ENCODE measurements around the gene CRYBG3.

Gene CRYBG3

DNA sequence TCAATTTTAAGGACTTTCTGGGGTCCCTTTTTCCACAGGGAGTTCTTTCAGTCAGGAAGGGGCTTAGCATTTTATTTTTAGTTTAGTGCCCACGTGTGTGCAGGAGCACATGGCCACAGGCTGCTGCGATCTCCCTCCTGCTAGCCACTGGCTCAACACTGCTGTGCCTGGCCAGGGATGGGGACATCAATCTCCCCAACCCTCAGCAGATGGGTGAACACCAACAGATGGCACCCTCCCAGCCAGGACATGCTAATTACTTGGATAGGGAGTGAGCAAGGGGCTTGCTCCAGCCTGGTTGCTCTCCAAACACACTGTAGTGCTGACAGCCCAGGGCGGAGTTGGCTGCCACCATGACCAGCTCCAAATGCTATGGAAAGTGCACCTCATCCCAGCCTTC is 157.8 kb downstream of the CRYBG3 start:
- DNase-seq, result no peak

DNA sequence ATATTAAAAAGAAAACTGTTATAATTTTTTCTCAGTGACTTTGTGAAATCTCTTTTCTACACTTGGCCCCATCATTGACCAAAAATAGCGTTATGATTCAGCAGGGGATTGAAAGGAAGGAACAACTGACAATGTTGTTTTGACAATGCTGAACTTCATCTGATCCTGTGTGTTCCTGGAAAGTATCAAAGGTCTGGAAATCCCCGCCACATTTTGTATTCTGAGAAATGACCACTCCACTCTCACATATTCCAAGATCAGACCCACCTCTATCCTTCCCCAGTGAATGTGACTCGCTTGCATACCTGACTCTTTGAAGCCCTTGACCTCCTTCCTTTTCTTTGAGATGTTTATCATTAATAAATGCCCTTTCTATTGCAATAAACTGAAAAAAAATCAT is 160.1 kb downstream of the CRYBG3 start:
- peak; percentile 57 for DNase-seq

DNA sequence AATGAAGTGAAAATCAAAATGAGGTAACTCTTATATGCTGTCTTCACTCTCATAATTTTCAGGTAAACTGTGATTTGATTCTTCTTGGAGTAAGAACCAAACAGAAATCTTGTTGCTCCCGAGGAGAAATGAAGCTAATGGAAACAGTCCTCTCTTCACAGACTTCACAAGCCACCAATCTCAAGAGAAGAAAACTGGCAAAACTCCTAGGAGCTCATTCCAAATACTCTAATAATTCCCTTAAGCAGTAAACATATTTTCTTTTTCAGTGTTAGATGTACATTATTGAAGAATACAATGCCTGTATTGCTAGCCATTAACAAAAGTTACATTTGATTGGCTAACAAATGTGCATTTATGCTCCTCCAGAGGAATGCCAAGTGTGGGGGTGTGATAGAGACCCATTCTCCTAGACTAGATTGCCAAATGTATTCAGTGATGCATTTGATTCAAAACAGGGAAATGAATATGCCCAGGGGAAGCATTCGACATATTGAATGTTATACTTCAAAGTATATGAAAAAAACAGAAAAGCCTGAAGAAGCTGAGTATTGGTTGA is 162.2 kb downstream of the CRYBG3 start:
- no peak for DNase-seq

DNA sequence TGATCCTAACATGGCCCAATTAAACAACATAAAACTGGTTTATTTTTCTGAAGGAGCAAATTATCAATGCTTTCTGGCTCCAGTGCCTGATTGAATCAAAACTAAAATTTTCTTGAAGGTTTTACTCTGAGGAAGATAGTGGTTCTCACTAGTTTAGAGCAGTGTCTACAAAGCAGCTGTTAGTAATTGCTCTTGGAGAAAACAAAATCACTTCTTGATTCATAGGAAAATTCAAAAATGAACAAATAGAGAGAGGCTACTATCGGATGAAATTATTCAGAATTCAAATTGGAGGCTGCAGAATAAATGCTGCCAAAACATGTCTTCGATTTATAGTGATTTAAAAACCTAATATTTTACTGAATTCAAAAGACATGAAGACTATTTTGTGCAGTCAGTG is 165.5 kb downstream of the CRYBG3 start:
- DNase-seq, result no peak

DNA sequence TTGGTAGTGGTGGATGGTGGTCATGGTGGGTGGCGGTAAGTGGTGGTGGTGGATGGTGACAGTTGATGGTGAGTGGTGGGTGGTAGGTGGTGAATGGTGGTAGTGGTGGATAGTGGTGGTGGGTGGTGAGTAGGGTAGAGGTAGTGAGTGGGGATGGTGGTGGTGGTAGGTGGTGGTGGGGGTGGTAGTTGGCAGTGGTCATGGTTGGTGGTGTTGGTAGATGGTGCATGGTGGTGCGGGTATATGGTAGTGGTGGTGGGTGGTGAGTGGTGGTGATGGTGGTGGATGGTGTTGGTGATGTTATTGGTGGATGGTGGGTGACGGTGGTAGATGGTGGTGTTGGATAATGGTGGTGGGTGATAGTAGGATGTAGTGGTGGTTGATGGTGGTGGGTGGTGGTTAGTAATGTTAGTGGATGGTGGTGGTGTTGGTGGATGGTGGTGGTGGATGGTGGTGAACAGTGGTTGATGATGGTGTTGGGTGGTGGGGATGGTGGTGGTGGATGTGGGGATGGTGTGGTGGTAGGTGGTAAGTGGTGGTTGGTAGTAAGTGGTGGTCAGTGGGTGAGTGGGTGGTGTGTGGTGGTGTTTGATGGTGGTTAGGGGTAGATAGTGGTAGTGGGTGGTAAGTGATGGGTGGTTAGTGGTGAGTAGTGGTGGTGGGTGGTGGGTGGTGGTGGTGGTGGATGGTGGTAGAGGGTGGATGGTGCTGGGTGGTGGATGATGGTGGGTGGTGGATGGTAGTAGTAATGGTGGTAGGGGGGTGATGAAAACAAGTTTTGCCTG is 167.2 kb downstream of the CRYBG3 start:
- no peak for DNase-seq

DNA sequence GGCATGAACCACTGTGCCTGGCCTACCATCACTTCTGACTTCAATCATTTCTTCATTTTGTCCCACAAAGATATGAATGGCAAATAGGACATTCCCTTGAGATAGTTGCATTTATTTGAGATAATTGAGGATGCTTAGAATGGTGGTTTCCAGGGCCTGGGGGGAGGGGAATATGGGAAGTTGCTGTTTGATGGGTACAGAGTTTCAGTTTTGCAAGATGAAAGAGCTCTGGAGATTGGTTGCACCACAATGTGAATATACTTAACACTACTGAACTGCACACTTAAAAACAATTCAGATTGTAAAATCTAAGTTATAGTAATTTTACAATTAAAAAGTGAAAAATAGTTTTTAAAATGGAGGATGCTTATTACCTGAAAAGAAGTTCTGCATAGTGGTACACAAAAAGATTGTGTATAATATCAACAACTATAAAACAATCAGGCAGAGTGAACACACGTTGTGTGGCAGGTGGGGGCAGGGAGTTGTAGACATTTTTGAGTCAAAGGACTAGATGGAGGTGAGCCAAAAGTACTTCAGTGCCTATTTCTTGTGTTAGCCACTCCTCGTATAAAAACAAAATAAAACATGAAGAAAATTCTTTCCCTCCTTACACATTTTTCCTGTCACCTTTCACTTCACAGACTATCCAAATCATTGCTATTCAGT is 168.9 kb downstream of the CRYBG3 start:
- peak; percentile 41 for DNase-seq

DNA sequence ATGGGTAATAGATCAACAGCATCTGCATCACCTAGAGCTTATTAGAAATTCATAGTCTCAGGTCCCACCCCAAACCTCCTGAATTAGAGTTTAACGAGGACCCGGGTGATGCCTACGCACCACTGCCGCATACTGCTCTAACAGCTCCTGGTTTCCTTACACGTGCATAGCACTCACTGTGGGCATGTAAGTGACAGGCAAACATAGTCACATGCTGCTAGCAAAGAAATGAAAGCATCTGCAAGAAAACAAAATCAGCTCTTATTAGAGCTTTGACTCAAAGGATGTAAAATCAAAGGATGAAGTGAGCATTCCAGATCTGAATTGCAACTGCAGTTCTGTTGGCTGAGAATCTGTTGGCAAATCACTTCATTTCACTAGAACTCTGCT is 169.5 kb downstream of the CRYBG3 start:
- DNase-seq, result no peak

DNA sequence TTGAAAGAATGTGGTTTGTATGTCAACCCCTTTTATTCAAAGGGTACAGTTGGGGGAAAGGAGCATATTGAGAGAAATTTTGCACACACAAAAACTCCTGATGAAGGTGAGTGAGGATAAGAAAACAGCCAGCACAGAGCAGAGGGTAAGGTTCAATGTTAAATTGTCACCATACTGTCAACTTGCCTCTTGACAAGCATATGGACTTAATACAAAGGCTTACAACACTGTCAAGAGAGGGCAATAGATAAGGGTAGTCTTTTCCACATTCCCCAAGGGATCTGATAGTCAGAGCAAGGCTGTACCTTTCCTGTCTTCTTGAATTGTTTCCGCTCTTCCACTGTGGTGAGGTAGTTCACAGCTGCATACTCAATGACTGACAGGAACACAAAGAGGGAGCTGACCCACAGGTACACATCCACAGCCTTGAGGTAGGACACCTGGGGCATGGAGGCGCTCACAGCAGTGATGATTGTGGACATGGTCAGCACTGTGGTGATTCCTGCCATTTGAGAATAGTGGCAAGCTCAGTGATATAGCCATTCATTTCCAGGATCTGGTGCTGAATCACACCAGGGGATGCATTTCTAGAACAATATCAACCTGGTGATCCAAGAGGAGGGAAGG is 170.8 kb downstream of the CRYBG3 start:
- no peak for DNase-seq

DNA sequence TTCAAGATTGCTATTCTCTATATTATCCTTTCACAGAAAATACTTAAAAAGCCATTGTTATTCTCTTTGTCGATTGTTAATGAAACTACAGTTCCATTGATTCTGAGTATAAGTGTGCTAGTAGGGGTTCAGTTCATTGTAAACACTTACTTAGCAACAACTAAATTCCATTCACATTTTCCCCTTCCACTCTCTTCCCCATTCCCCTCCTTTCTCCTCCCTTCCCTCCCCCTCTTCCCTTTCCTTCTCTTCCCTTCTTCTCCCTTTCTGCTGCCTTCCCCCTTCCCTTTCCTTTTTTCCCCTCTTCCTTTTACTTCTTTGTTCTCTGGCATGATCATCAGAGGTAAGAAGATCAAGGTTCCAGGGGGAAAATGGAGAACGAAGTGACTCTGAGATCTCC is 171.7 kb downstream of the CRYBG3 start:
- no peak for DNase-seq

DNA sequence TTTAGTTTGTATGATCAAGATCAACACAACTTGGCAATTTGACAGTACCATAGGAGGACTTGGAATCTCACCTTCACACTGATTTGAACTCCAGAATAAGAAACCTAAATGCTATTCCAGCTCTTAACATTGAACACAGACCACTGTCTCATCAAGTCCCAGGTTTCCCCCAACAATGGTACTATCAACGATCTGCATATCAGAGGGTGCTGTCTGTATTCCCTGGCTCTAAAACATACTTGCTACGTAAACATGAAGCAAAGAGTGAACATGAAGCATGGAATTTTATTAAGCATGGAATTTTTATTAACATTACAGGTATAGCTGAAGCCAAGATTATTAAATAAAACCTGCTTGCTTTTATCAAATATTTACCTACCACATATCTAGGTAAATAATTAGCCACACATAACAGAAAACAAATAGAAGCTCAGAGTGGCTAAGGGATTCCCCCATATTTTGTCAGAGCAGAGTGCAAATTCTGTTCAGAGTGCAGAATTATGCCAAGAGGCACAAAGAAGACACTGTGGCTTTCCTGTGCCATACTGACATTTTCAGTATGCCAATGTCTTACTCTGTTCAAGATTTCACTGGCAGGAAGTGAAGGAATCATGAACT is 172.6 kb downstream of the CRYBG3 start:
- DNase-seq, result no peak

Measured in suppressor macrophage treated with lipopolysaccharide for 4 hours (primary cell).